HG02759 (cell line): Measurements from ENCODE around the gene PAX7.

ENCODE experiments used
- ATAC-seq: cut with Tn5 transposase; IDR thresholded peaks from one replicate; pipeline ENCODE4 v1.9.1; 2021; ENCODE audit warnings: mild to moderate bottlenecking, moderate library complexity; ENCODE audit not compliant: unreplicated experiment

Gene PAX7

DNA sequence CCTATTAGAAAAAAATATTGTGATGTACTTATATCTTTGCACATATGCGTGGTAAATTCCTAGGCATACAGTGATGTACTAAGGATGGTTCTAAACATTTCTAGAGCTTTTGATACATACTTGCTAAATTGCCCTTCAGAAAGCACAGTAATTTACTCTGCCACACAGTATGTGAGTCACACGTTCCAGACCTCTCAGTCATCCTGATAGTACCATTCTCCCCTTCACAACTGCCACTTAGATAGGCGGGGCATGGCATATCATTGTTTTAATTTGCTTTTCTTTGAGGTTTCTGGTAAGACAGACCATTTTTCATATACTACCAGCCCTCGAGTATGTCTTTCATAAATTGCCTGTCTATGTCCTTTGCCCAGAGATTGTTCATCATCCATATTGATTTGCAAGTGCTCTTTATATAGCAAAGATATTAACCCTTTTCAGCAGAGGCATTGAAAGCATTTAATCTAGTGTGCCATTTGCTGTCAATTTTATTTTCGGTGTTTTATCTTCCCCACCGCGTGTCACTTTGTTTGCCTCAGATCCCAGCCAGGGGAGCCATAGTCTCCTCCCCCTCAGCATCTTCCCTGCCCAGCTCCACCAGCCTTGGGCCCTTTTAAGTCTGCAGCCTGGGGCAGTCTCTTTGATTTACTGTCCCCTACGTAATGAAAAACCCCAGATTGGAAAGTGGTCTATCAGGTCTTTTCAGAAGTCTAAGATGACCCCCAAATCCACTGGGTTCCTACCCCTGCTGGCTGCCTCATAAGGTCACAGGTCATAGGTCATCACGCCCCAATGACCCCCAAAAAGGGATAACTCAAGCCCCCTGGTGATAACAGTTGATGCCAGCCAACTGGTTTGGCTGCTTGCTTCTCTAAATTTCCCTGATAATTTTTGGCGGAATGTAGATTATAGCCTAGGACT lies 11.8 kb upstream of the PAX7 start:
- no peak for ATAC-seq

DNA sequence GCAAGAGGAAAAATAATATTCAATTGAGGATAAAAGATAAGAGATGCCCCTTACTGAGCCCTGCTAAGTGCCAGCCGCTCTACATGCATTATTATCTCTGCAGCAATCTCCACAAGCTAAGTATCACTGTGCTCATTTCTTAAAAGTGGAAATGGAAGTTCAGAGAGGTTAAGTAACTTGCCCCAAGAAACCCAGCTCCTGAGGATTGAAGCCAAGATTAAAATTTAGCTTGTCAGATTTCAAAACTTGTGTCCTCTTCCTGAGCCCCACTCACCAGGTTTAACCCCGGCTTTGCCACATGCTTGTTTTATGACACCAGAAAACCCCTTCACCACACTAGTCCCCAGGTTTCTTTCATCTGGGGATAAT lies 11.2 kb upstream of the PAX7 start:
- no peak for ATAC-seq

- no peak for ATAC-seq
These were observed 2.1 kb upstream of the PAX7 start for GRCh38 chr1:18628511-18628910.

DNA sequence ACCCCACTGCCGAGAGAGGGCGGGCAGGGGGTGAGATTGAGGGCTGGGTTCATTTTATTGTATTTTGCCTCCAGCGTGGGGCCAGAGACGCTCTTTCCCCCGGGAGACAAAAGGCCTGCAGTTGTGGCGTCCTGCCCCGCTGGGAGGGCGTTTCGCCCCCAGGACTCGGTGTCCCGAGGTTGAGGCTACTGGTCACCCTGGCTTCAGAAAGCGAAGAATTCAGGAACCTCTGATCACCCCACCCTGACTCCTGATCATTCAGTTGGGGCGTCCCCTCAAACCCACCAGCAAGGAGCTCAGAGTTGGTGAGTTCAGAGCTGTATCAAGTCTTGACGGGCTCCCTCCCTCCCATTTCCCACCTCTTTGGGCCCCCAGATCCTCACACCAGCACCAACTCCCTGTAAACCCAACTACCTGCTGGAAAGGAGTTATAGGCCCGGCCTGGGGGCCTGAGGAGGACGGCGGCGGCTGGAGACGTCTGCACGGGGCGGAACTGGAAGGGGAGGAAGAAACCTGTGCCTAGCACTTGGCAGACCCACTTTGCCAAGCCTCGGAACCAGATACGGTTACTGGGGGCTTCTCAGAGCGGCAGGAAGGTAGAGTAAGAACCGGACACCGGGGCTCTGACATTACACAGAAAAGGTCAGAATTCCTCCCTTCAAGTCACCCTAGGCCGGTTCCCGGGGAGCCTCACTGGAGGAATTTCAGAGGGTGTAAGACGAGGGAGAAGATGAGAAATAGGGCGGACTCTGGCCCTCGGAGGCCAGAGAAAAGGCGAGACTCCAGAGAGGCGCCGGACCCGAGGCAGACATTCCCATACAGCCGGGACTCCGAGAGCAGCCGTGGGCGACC lies 761 bp upstream of the PAX7 start:
- ATAC-seq: no peak

- no peak for ATAC-seq
These were observed 1.0 kb downstream of the PAX7 start for GRCh38 chr1:18631496-18632217.

- no peak for ATAC-seq
These were observed 1.6 kb downstream of the PAX7 start for GRCh38 chr1:18632218-18632588.

GRCh38 chr1:18632783-18633421 lies 2.3 kb downstream of the PAX7 start:
- no peak for ATAC-seq

- no peak for ATAC-seq
These were observed 2.9 kb downstream of the PAX7 start for GRCh38 chr1:18633422-18634155.

- no peak for ATAC-seq
These were observed 3.6 kb downstream of the PAX7 start for GRCh38 chr1:18634276-18634675.

- no peak for ATAC-seq
These were observed 4.5 kb downstream of the PAX7 start for GRCh38 chr1:18635070-18635577.

GRCh38 chr1:18635891-18636595 lies 5.4 kb downstream of the PAX7 start:
- ATAC-seq: no peak

GRCh38 chr1:18636596-18637508 lies 6.2 kb downstream of the PAX7 start:
- ATAC-seq: no peak

DNA sequence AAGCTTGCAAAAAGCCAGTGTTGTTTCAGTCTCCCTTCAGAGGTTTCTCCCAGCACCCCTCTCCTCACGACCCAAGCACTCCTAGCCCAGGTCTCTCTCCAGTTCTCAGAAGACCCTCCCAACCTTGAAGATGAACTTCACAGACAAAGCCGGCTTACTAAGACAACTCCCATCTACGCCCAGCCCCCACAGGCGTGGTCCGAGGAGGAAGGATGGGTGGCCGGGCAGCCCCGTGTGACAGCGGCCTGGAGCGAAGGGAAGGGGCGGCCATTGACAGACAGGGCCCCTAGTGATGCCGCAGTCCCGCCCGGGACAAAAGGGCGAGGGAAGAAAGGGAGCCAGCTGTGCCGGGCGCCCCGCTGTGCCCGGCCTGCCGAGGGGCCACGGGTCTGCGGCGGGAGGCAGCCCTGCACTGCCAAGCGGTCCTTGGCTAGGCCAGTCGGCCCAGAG lies 6.9 kb downstream of the PAX7 start:
- ATAC-seq: no peak

GRCh38 chr1:18637962-18638834 lies 7.6 kb downstream of the PAX7 start:
- ATAC-seq: no peak

DNA sequence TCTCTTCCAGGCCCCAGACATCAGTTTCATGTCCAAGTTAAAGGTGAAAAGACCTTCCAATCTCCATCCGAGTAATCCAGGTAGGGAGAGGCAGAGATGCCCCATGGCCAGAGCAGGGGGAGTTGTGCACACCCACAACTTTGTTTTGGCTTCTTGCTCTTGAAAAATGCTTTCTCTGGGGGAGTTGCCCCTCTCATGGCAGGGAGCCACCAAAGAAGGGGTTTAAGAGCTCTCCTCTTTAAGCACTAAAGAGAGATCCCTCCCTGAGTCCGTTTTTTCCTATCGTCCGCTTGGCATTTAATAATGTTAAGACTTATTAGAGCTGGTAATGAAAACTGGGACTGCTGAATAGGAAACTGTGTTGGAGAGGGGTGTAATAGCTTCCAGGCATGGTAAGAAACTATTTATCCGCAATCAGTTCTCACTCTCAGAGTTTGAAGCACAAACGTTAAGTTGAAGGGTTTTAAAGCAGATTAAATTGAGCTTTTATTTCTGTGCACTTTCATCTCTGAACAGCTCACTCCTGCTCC lies 8.3 kb downstream of the PAX7 start:
- ATAC-seq: no peak

DNA sequence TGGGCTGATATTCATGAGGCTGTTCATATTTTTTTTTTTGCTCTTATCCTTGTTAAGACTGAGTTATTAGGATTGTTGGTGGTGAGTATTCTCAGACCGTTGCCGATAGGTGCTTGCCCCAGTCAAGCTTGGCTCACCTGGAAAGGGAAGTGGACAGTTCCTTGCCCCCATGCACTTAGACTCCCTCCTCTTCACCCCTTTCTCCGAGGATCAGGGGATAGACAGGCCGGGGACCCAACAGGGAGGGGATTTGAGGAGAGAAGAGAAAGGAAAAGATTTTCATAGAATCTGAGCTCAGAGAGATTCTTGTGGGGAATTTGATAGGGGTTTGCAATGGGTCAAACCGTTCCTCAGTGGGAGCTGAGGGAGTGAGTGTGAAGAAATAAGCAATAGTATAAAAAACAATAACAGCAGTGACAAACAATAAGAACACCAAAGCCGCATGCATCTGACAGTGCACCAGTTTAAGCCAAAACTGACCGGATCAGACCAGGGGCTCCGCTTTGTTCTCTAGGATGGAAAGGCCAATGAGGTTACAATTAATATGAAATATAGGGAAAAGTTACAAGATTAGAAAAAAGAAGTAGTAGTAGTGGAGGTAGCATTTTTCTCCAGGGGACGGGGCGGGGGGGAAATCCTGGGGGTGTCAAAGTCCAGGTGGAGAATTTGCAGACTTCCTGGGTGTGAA lies 8.9 kb downstream of the PAX7 start:
- ATAC-seq: no peak
